ENCODE measurements around the gene DTNA.

- peak; percentile 40 for TF ChIP-seq CTCF (IDR thresholded peaks at IDR 0.05; ENCODE audit: borderline replicate concordance, extremely low read depth, low read length, poor library complexity, severe bottlenecking)
- TF ChIP-seq EZH2 (IDR thresholded peaks at IDR 0.05; ENCODE audit: borderline replicate concordance, low read depth, low read length, severe bottlenecking) = no peak
Measured at GRCh38 chr18:34821669-34822210, 111.6 kb downstream of the DTNA start.

Data from DND-41 (cell line).